ENCODE data around the gene ALOX15B. TPM values are rescaled to one million over a fixed set of nuclear protein-coding genes. Genes with fewer than 3 reads are reported as not detected.

Gene ALOX15B
- polyA plus RNA-seq, 1 of the 3 experiments (the other 2 are of a cell fraction): not detected

GRCh38 chr17:8084250-8084649 is 45.4 kb downstream of the ALOX15B start:
- Histone ChIP-seq H3K27me3 (ENCODE audit: insufficient read depth) (peaks cover 32% of the 10 kb centered on the region; the same call in 1 of the 2 replicates), H4K20me1 (ENCODE audit: insufficient read depth) (no peaks in the 10 kb centered on the region), H3K9me3 (no peaks in the 10 kb centered on the region), H3K9me2 (no peaks in the 10 kb centered on the region), H3K4me2 (no peak overlapping the region), H3F3A (replicated peaks; ENCODE audit: insufficient read depth) (no peaks in the 10 kb centered on the region), H3K79me2 (ENCODE audit: insufficient read depth) (no peaks in the 10 kb centered on the region), H2AFZ (ENCODE audit: low read depth) (no peak overlapping the region), H3K27ac (ENCODE audit: low read depth in 2 of 2, low read length in 1 of 2) (no peak overlapping the region), H3K9ac (no peak overlapping the region), H3K36me3 (replicated peaks in 1 of 2; ENCODE audit: control insufficient read depth in 1 of 2, insufficient read depth in 2 of 2, low read length in 1 of 2) (no peaks in the 10 kb centered on the region), H3K4me3 (ENCODE audit: low read depth in 2 of 2, low read length in 1 of 2) (no peak overlapping the region), H3K4me1 (ENCODE audit: control insufficient read depth in 1 of 2, insufficient read depth in 2 of 2, low read depth in 1 of 2, low read length in 1 of 2) (peaks cover 0 to 4% of the 10 kb centered on the region in 2 experiments; a peak in 1 of 4 replicates)
- CTCF ChIA-PET: interaction anchor here (1.9 to 20.8 kb wide), 5 partner anchors 9 to 29 kb away, joined by 8 to 390 read pairs (median 158); partner anchors contain the start of gene ALOXE3
- 74% methylated on average over 6 of the region's 6 CpGs for WGBS (ENCODE audit: low lambda C conversion rate)
- POLR2A ChIA-PET: no interaction called here
- TF ChIP-seq NFIC (IDR thresholded peaks at IDR 0.05; ENCODE audit: borderline replicate concordance) (no peak), GATA2 (CRISPR knock-in tag; IDR thresholded peaks at IDR 0.05) (no peak), EZH2phosphoT487 (IDR thresholded peaks at IDR 0.05; ENCODE audit: borderline replicate concordance, low read depth) (no peak), RXRA (IDR thresholded peaks at IDR 0.05; ENCODE audit: borderline replicate concordance, low read depth) (no peak), NRF1 (IDR thresholded peaks at IDR 0.05; ENCODE audit: low read depth, low read length) (no peak), FOXM1 (IDR thresholded peaks at IDR 0.05; ENCODE audit: low read depth) (no peak), SMC3 (IDR thresholded peaks at IDR 0.05; ENCODE audit: low read depth, low read length) (no peak), EP300 (IDR thresholded peaks at IDR 0.05; ENCODE audit: borderline replicate concordance in 1 of 2, low read depth in 1 of 2, low read length in 1 of 2) (no peak), RCOR1 (IDR thresholded peaks at IDR 0.05; ENCODE audit: low read length) (no peak), FOSL2 (IDR thresholded peaks at IDR 0.05; ENCODE audit: borderline replicate concordance, low read depth) (no peak), YY1 (IDR thresholded peaks at IDR 0.05; ENCODE audit: low read depth) (no peak), CHD2 (IDR thresholded peaks at IDR 0.05; ENCODE audit: low read length, partially characterized antibody) (no peak)
- DNase-seq: no peak

DNA sequence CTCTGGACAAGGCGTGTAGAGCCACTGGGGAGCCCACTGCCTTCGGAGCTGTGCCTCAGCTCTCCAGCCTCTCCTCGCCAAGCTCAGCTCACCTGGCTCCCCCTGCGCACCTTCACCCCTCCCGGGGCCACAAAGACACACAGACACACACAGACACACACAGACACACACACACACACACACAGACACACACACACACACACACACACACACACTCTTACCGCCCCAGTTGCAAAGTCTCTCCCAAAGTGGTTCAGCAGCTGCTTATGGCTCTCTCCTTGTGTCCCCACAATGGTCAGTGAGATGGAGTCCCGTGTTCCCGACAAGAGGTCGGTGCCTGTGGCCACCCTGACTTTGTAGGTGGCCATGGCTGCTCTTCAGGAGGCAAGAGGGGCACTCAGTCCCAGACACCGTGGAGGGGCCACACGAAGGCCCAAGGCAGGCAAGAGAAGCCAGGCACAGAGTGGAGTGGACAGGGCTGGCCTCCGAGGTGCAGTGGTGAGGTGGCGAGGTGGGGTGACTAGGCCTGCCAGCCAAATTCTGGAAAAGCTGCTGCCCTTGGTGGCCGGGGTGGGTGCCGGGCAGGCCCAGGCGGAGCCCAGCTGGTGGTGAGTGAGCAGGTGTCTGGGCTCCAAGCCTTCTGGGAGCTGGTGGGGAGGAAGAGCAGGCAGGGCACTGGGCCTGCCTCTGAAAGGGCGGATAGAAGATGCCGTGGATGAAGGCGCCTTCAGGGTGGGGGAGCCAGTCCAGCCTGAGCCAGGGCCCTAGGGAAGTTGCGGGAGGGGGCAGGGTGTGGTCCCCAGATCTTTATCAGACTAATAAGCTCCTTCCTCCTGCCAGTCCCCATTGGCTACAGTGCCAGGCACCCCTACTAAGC is 48.5 kb downstream of the ALOX15B start, which contains the start of gene ALOX12B:
Gene ALOX12B (minus strand): TSS at position 642 of the 877 bp plus-strand sequence. CDS start 274 bp downstream, at position 368.
- Histone ChIP-seq H3K9ac (no peak within 1 kb of the TSS), H3K27ac (ENCODE audit: low read depth in 2 of 2, low read length in 1 of 2) (no peak within 1 kb of the TSS), H3K4me3 (ENCODE audit: low read depth in 2 of 2, low read length in 1 of 2) (no peak within 1 kb of the TSS), H3K4me2 (no peak within 1 kb of the TSS), H3K79me2 (ENCODE audit: insufficient read depth) (no peaks in the 10 kb centered on the region), H4K20me1 (ENCODE audit: insufficient read depth) (no peaks in the 10 kb centered on the region), H2AFZ (ENCODE audit: low read depth) (no peak within 1 kb of the TSS), H3K36me3 (replicated peaks in 1 of 2; ENCODE audit: control insufficient read depth in 1 of 2, insufficient read depth in 2 of 2, low read length in 1 of 2) (no peaks in the 10 kb centered on the region), H3K27me3 (ENCODE audit: insufficient read depth) (peaks cover 61% of the 10 kb centered on the region; the same call in 1 of the 2 replicates), H3K9me3 (no peaks in the 10 kb centered on the region), H3F3A (replicated peaks; ENCODE audit: insufficient read depth) (no peaks in the 10 kb centered on the region), H3K4me1 (ENCODE audit: control insufficient read depth in 1 of 2, insufficient read depth in 2 of 2, low read depth in 1 of 2, low read length in 1 of 2) (no peaks in the 10 kb centered on the region), H3K9me2 (no peaks in the 10 kb centered on the region)
- DNase-seq: no peak
- no peak for TF ChIP-seq CTCF (IDR thresholded peaks at IDR 0.05)
- TF ChIP-seq, protein P1, sequence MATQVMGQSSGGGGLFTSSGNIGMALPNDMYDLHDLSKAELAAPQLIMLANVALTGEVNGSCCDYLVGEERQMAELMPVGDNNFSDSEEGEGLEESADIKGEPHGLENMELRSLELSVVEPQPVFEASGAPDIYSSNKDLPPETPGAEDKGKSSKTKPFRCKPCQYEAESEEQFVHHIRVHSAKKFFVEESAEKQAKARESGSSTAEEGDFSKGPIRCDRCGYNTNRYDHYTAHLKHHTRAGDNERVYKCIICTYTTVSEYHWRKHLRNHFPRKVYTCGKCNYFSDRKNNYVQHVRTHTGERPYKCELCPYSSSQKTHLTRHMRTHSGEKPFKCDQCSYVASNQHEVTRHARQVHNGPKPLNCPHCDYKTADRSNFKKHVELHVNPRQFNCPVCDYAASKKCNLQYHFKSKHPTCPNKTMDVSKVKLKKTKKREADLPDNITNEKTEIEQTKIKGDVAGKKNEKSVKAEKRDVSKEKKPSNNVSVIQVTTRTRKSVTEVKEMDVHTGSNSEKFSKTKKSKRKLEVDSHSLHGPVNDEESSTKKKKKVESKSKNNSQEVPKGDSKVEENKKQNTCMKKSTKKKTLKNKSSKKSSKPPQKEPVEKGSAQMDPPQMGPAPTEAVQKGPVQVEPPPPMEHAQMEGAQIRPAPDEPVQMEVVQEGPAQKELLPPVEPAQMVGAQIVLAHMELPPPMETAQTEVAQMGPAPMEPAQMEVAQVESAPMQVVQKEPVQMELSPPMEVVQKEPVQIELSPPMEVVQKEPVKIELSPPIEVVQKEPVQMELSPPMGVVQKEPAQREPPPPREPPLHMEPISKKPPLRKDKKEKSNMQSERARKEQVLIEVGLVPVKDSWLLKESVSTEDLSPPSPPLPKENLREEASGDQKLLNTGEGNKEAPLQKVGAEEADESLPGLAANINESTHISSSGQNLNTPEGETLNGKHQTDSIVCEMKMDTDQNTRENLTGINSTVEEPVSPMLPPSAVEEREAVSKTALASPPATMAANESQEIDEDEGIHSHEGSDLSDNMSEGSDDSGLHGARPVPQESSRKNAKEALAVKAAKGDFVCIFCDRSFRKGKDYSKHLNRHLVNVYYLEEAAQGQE (IDR thresholded peaks at IDR 0.05; ENCODE audit: low read depth, low read length): no peak
- no peak for TF ChIP-seq NFIC (IDR thresholded peaks at IDR 0.05; ENCODE audit: borderline replicate concordance)
- TF ChIP-seq MEF2A (IDR thresholded peaks at IDR 0.05; ENCODE audit: borderline replicate concordance, low read depth): no peak
- no peak for TF ChIP-seq CHD2 (IDR thresholded peaks at IDR 0.05; ENCODE audit: low read length, partially characterized antibody)
- no peak for TF ChIP-seq ELF1 (IDR thresholded peaks at IDR 0.05)
- 64% methylated on average over 19 of the region's 20 CpGs for WGBS (ENCODE audit: low lambda C conversion rate)
- ChIA-PET POLR2A (no interaction called here), CTCF (interaction anchor here (0.9 to 20.8 kb wide), 5 partner anchors 8 to 46 kb away, joined by 3 to 390 read pairs (median 158); partner anchors contain the start of gene ALOXE3)
